ENCODE measurements around the gene SFXN1.

SFXN1 gene

DNA sequence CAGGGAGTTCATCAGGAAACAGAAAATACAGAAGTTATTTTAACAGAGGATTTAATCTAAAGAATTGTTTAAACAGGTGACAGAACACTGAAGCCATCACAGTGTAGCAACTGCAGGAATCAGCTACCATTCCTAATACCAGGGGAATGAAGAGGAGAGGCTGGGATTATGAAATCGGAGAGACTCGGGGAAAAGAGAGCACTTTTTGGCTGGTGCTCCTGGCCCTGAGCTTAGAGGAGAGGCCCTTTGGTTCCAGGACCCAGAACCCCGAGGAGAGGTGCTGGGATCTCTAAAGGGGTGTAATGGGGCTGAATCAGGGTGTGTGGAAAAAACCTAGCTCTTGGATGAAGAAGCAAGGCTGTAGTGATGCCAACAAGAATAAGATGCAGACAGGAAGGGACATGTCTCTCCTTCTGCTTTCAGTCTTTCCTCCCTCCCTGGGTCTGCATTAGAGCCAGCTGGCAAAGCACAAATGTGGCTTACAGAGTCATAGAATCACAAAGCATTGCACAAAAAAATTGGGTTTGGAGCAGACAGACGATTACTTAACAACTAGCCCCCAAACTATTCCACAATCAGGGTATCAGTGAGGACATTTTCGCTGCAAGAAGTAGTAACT is 11.6 kb upstream of the SFXN1 start:
- DNase-seq = no peak

DNA sequence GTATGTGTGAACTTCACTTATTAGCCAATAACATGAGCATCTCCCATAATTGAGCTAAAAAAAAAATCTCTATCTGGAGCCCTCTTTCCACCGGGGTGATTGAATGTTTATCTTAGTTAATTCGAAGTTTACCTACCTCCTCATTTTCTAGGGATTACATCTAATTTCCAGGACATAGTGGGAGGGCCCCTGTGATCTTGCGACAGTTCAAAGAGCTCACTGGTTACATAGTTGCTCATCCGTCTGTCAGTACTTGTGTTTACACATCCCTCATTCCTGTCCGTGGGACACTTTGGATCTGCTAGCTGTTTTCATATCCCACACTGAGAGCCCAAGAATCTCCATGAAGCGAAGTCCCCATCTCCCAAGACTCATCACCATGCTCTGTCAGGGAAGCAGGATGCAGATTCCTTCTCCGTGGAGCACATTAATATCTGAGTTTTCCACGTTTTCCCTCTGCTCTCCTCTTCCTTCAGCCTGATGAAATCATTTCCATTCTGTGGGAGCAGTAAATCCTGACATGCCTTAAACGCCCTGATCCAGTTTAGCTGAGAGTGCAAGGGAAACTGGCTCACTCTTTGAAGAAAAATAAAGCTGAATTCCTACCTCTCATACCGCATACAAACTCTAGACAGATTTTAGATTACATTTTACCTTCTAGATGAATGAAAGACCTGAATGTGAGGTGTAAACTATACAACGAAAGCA is 10.2 kb upstream of the SFXN1 start:
- DNase-seq = no peak

DNA sequence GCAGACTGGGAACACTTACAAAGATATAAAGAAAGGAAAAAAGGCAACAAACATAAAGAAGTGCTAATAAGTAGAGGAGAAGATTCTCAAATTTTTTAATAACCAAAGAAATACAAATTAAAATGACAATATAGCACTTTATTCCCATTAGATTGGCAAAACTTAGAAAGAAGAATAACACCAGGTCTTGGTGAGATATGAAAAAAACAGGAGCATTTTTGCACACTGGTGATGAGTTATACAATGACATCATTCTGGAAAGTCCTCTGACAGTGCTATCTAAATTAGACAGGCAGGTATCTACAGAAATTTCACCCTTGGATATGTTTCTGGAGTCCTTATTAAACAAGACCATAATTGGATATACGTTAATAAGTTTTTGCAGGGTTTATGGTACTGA is 9.5 kb upstream of the SFXN1 start:
- no peak for DNase-seq

DNA sequence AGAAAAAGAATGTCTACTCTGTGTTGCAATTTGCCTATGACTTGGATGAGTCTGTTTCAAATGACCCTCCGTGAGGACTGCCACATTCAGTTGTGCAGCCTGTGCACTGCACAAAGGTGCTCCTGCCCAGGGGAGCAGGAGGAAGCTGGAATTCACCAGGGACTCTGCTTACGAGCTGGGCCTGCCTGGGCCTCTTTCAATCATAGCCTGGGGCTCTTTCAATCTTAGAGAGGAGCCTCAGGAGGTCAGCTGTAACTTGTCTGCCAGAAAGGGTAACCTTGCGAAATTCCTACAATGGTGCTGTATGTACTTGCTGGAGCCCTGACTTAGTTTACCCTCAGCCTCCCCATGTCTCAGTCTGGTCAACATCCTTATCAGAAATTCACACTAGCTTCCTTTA is 8.4 kb upstream of the SFXN1 start:
- DNase-seq = no peak

DNA sequence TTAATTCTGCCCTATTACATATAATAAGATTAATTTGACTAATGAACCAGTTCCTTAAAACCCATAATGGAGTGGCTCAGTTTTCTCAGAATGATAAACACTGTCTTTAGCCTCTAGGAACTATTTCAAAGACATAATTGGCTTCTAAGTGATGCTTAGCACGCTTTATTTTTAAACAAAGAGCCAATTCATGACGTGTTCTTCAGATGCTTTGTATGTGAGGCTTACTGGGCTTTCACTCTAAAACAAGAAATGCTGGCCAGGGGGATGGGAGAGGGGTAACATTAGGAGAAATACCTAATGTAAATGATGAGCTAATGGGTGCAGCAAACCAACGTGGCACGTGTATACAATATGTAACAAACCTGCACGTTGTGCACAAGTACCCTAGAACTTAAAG is 7.6 kb upstream of the SFXN1 start:
- no peak for DNase-seq

DNA sequence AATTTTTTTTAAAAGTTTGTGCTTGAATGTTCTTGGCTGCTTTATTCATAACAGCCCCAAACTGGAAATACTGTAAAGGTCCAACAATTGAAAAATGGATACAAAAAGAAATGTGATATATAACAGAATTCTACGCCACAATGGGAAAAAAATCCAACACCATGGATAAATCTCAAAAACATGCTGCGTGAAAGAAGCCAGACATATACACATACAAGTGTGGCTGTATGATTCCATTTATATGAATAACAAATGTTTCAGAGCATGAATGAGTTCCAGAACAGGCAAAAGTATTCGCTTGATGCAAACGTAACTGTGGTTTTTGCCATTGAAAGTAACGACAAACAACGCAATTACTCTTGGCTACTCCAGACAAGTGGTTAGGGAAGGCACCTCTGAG is 7.2 kb upstream of the SFXN1 start:
- no peak for DNase-seq

DNA sequence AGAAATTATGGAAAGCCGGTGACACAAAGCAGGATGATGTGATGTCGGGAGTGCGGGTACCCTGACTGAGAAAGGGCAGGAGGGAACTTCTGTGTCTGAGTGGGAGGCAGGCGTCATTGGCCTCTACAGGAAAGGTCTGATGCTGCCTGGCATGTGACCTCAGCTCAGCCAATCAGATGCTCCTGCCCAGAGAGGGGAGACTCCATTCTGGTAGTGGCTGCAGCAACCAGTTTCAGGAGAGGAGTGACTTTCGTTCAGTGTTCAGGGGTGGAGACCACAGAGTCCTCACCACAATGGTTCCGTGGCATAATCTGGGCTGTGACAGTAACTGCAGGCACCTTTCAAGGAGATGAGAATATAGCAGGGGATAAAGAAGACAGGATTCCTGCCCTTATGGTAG is 6.7 kb upstream of the SFXN1 start:
- no peak for DNase-seq

DNA sequence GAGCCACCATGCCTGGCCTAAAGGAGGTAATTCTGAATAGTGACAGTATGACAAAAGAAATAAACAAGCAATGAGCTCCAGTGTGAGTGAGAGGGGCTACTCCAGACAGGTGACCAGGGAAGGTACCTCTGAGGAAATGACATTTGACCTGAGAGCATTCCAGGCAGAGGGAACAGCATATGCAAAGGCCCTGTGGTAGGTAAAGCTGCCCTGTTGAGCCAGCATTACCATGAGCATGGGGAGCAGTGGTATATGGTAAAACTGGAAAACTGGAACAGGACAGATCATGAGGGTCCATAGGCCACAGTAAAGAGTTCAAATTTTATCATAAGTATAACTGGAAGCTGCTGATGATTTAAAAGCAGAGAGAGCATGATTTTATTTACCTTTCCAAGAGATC is 6.0 kb upstream of the SFXN1 start:
- DNase-seq = no peak

DNA sequence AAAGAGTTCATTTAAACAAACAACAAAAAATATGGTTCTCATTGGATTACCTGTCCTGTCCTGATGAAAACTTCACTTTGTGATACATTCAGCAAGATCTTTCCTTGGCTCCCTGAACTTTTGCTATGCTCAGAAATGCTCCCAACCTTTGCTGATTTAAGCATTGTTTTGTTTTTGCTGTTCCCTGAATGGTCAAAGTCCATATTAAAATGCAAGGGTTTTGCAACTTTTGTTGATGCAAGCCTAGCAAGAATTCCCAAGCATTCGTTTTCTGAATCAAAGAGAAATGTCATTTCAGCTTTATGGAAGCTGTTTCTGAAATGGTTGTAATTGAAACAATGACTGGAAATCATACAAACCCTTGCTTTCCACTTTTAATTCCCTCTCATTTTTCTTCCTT is 3.1 kb upstream of the SFXN1 start:
- DNase-seq = no peak

DNA sequence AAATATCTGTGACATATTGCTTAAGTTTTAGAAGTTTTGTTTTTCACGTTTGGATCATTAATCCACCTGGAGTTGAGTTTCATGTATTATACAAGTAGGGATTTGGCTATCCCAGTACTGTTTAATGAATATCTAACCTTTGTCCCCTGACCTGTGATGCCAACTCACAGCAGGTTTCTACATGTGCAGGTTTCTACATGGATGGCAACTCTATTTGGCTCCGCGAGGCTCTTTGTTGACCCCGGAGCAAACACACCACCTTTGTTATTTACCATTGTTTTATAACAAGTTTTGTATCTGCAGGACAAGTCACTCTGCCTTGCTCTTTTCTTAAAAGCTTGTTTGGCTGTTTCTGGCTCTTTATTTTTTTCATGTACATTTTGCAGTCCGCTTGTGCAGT is 920 bp upstream of the SFXN1 start:
- DNase-seq = no peak

DNA sequence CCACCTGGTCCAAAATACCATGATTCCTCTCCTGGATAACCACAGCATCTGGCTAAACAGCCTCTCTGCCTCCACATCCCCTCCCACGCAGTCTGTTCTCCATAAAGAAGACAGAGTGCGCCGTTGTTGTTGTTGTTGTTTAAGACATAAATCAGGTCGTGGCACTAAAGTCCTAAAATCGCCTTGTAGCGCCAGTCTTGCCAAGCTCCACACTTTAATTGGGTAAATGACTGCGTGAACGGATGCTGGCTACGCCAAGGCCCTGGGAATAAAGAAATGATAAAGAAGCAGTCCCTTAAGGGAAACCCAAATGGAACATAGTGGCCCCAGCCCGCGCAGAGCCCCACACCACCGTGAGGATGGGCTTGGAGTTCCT is 364 bp upstream of the SFXN1 start:
- DNase-seq = no peak

DNA sequence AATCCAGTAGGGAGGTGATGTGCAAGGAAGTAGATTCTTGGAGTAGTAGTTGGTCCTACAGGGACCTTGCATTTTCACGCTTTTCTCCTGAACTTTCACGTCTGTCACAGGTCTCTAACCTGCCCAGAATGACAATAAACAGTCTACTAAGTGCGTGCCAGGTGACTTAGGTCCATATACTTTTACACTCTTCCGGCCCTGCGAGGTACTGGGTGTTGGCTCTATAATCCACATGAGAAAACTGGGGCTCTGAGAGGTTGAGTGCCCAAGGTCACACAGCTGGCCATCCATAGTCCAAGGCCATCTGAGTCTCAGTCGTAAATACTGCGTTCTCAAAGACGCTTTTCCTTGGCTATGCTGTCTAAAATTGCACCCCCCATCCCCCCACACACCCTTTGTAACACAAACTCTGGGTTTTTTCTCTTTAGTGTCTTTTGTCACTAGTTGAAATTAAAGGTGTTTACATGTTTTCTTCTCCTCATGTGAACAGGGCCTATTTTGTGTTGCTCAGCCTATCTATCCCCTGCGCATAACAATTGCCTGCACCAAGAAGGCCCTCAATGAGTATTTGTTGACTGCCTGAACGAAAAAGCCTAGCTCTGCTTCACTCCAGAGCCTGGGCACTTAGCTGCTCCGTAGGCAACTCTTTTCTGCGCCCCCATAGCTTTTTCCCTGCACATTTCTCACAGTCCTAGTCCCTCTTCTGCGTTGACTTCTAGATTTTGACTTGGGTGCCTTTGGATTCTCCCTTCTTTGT is 943 bp downstream of the SFXN1 start:
- DNase-seq = no peak

DNA sequence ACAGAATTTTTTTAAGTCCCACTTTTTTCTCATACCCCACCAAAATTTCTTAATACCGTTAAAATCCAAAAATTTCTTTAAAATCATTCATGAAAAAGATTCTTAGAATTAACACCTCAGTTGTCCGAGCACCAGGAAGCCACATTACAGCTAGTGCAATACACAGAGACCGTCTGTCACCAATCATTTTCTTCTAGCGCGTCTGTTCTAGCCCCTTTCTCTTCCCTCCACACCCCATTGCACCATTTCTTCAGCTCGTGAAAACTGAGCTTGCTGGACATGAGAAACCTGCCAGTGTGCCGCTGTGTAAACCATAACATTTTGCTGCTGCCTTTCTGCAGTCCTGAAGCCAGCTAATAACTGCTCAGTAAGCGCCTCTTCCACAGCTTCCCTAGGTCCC is 5.0 kb downstream of the SFXN1 start:
- no peak for DNase-seq

DNA sequence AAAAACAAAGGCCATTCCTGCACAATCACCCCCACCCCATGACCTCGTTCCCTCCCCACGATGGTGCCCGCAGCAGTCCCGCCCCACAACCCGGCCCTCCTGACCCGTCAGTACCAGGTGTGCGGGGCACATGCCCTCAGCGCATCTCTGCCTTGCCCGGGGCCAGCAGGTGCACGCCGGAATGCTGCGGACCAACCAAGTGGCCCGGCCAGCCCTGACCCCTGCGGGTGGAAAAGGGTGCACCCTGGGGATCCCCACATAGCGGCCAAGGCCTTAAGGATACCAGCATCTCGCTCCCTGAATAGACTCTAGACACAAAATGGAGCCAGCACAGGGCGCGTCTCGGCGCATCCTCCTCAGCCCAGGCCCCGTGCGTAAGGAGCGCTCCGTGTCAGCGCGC is 6.0 kb downstream of the SFXN1 start:
- DNase-seq = no peak

DNA sequence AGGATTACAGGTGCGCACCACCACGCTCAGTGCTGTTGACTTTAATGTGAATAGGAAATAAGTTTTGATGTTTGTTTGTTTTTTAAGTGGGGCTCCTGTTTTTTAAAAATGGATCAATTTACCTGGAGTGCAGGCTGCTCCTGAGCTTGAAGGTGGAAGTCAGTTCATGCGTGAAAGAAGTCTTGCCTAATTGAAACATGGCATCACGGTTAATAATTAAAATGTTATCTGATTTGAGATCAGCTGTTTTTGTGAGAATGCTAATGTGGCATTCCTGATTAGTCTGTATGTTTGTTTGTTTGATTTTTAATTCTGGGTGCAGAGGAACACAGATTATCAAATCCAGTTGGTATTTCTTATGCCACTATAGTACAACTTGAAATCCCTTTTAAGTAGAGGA is 6.5 kb downstream of the SFXN1 start:
- DNase-seq = no peak

DNA sequence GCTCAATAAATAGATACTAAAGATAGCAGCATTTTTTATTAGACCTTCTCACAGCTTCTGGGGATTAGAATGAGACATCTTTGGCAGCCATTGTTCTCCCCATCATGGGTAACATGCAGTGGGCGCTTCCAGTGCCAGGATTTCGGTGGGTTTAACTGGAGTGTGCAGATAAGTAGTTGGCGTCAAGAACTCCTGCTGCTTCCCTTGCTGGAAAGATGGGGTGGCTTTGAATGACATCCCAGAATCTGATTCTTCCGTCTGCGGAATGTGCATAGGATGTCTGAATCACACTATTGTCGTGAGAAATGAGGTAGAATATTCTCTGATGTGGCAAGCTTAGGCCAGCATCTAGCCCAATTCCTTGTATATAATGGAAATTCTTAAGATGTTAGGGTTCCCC is 7.3 kb downstream of the SFXN1 start:
- DNase-seq = no peak

DNA sequence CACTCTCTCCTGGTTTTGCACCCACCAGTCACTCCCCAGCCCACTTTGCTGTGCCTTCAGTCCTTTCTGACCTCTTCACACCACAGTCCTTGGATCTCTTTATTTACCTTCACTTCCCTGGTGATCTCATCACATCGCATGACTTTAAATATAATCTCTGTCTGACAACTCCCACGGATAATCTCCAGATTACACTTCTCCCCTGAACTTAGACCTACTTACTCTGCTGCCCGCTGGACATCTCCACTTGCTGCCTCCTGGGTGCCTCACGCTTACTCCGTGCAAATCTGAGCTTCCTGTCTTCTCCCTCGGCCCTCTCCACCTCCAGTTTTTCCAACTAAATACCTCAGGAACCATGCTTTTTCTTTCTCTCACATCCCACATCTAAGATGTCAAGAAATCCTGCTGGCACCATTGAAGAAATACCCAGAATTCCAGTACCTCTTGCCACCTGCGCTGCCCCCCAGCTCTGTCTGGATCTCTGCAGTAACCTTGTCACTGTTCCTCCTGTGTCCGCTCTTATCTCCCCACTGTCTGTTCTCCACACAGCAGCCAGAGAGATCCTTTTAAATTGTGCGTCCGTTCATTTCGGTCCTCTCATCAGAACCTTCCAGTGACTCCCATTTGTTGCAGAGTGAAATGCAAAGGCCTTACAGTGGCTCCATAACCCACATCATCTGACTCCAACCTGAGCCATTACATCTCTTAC is 9.3 kb downstream of the SFXN1 start:
- DNase-seq = no peak

DNA sequence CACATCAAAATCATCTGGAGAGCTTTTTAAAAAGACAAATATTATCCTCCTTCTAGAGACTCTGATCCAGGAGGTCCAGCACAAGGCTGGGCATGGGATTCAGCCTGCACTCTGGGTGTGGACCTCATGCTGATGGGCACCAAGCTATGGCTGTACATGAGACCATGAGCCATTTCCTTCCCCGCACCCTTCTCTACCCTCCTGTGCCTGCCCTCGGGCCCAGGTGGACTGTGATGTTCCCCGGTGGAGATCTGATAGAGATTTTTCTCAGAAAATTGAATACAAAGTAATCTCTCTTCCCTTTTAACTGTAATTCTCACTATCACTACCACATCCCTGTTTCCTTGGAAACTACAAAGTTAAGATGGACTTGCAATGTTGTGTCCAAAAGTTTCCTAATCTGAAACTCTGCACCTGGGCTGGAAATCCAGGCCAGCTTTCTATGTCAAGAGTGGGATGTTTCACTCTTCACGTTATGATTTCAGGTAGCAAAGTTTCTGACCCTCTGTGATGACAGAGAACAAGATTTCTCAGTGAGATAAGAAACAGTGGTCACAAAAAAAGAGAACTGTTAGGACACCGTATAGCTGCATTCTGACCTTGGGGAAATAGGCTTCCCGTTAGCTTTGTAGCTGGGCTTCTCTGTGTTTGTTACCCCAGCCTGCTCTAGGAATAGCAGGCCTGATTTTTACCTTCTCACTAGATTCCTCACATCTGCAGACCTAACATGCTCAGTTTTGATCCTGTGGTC is 11.5 kb downstream of the SFXN1 start:
- no peak for DNase-seq

DNA sequence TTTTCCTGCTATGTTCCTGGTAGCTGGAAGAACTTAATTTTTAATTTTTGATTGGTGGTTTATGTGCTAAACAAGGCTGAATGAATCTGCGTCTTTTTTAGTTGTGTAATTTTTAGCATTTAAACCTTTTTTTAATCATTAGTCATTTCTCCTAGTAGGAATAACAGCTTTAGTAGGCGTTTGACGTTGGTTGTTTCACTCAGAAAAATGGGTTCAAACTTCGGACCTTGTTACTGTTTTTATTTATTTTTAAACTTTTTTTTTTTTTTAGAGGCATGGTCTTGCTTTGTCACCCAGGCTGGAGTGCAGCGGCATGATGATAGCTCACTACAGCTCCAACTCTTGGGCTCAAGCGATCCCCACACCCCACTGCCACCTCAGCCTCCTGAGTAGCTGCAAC is 12.9 kb downstream of the SFXN1 start:
- DNase-seq = no peak

DNA sequence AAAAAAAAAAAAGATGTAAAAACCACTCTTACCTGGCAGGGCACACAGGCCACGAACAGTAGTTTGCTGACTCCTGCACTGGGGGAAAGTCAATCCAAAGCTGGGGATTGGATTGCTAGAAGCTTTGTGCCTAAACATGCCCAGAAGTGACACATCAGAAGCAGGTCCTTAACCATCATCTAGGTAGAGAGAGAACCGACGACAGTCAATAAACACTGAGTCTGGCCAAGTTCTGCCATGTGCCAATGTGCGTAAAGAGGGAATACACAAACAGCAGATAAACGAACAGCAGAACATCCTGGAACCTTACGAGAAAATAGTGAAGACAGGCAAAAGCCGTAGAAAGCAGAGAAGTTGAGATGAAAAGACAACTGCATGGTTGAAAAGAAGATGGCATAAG is 14.9 kb downstream of the SFXN1 start:
- DNase-seq = no peak

DNA sequence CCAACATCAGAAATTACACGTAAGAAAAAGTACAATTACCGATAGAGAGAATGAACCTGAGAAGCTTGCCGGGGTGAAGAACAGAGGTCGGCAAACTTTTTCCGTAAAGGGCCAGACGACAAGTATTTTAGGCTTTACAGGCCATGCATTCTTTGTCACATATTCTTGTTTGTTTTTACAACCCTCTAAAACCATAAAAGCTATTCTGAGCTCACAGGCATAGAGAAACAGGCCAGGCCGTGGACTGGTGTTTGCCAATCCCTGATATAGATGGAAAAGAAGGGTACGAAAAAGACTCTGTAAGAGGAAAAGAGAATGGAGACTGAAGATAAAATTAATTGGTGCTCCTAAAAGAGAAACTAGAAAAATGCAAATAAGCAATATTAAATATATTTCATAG is 15.4 kb downstream of the SFXN1 start:
- DNase-seq = no peak

DNA sequence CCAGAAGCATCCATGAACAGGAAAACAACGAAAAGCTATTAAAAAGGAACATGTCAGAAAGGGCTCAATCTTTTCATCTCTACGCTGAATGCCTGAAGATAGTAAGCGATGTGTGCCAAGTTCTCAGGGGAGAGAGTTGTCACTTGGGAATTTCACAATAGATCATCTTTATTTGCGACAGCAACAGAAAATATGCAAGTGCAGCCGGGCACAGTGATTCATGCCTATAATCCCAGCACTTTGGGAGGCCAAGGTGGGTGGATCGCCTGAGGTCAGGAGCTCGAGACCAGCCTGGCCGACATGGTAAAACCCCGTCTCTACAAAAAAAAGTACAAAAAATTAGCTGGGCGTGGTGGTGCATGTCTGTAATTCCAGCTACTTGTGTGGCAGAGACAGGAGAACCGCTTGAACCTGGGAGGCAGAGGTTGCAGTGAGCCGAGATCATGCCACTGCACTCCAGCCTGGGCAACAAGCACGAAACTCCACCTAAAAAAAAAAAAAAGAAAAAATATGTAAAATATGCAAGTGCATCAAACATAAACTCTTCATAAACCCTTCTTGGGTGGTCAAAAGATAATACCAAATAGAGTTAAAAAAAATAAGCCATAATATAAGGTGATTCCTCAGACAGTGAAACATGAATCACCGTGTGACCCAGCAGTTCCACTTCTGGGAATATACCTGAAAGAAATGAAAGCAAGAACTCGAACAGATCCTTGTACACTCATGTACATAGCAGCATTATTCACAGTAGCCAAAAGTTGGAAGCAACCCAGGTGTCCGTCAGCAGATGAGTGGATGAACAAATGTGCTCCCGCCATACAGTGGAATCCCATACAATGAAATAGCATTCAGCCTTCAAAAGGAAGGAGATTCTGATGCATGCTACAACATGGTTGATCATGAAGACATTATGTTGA is 16.2 kb downstream of the SFXN1 start:
- DNase-seq = no peak
